ENCODE results near the gene RECQL. TPM values are rescaled to one million over a fixed set of nuclear protein-coding genes. Genes with fewer than 3 reads are reported as not detected.
A peak's percentile ranks its signal among the peaks of the same experiment; 100 is the strongest.

Gene RECQL
- total and polyA plus RNA-seq, 2 of the 4 experiments (the other 2 are of a cell fraction) = 29.4 to 67.0 TPM

GRCh38 chr12:21456291-21456780 lies 45.1 kb downstream of the RECQL start:
- no peak overlapping the region for H3K9ac ChIP-seq (ENCODE audit: low read depth, low read length)
- ATAC-seq (ENCODE audit: low read depth) = no peak
- no peak overlapping the region for H2BK15ac ChIP-seq (ENCODE audit: low read depth, low read length)
- no peak overlapping the region for H3K14ac ChIP-seq (replicated peaks; ENCODE audit: low read depth, low read length)
- H3K27ac ChIP-seq (ENCODE audit: insufficient read depth, low read length) = no peak overlapping the region
- no peak overlapping the region for H3K4me3 ChIP-seq (ENCODE audit: insufficient read depth, low read depth, low read length)
- H2AK9ac ChIP-seq (replicated peaks; ENCODE audit: low read depth, low read length, poor library complexity) = no peak overlapping the region
- no peaks in the 10 kb centered on the region for H3K9me3 ChIP-seq (ENCODE audit: control insufficient read depth, insufficient read depth, low read length)
- no TSS peak for BruUV-seq (replicated peaks)
- no peak overlapping the region for H2BK5ac ChIP-seq (ENCODE audit: low read depth, low read length, poor library complexity, severe bottlenecking)
- no peaks in the 10 kb centered on the region for H3K27me3 ChIP-seq (ENCODE audit: control insufficient read depth, insufficient read depth, low read length)
- H2BK120ac ChIP-seq (ENCODE audit: low read depth, low read length) = no peak overlapping the region
- H3K9me1 ChIP-seq (ENCODE audit: insufficient read depth, low read length) = no peaks in the 10 kb centered on the region
- H4K20me1 ChIP-seq (ENCODE audit: insufficient read depth, low read length) = no peaks in the 10 kb centered on the region
- H3K4ac ChIP-seq (ENCODE audit: low read depth, low read length) = no peak overlapping the region
- H2AFZ ChIP-seq (replicated peaks; ENCODE audit: low read length, poor library complexity) = no peak overlapping the region
- POLR2A ChIA-PET (ENCODE audit: unreplicated experiment) = no interaction called here
- in situ Hi-C loops (cut with MboI; ENCODE audit: low sequenced_read_pairs) = no loop called here
- no peak overlapping the region for H4K5ac ChIP-seq (ENCODE audit: low read depth, low read length)
- no peak overlapping the region for H3K18ac ChIP-seq (ENCODE audit: low read depth, low read length)
- H3K4me2 ChIP-seq (ENCODE audit: low read depth, low read length) = no peak overlapping the region
- DNase-seq = no peak
- no CpG with 5 or more reads among the region's 7 CpGs for WGBS, 2 experiments (ENCODE audit: extremely low coverage in 2 of 2, insufficient read length in 1 of 2)
- no peak overlapping the region for H4K8ac ChIP-seq (ENCODE audit: low read depth in 2 of 2, low read length in 2 of 2)
- intact Hi-C loops (cut with micrococcal nuclease) = loop anchor here (10.0 kb wide), 1 partner anchor 812 kb away; no protein-coding TSS in a partner anchor
- no peaks in the 10 kb centered on the region for H3K79me1 ChIP-seq (ENCODE audit: low read depth in 1 of 2, low read length in 2 of 2)
- H3K4me1 ChIP-seq (ENCODE audit: control insufficient read depth, insufficient read depth, low read length) = no peaks in the 10 kb centered on the region
- H3K36me3 ChIP-seq (ENCODE audit: control insufficient read depth, insufficient read depth, low read length) = peaks cover 6% of the 10 kb centered on the region; the same call in 1 of the 2 replicates
- TF ChIP-seq FOS (IDR thresholded peaks at IDR 0.05; ENCODE audit: low read depth, low read length) (peak; percentile 31; the same call in 1 of the 2 replicates), MAZ (IDR thresholded peaks at IDR 0.05; ENCODE audit: borderline replicate concordance, low read depth, low read length) (no peak)
- dilution Hi-C loops (cut with HindIII; ENCODE audit: low sequenced_read_pairs, unreplicated experiment) = no loop called here
- no peak overlapping the region for H2AK5ac ChIP-seq (ENCODE audit: low read depth, low read length)
- no peak overlapping the region for H3K56ac ChIP-seq (ENCODE audit: extremely low read depth, insufficient read depth, low read length)
- H2BK20ac ChIP-seq (ENCODE audit: low read depth, low read length) = no peak overlapping the region
- no peak overlapping the region for H3K23ac ChIP-seq (ENCODE audit: low read depth, low read length)
- H4K91ac ChIP-seq (ENCODE audit: insufficient read depth, low read depth, low read length) = no peak overlapping the region
- CTCF ChIA-PET = no interaction called here
